Measurements from ENCODE around the gene KIF26A. TPM values are rescaled to one million over a fixed set of nuclear protein-coding genes. Genes with fewer than 3 reads are reported as not detected.

Gene KIF26A
- total RNA-seq, 3 donors from 2014 or later: 1.4 to 4.6 (median 2.2) TPM

DNA sequence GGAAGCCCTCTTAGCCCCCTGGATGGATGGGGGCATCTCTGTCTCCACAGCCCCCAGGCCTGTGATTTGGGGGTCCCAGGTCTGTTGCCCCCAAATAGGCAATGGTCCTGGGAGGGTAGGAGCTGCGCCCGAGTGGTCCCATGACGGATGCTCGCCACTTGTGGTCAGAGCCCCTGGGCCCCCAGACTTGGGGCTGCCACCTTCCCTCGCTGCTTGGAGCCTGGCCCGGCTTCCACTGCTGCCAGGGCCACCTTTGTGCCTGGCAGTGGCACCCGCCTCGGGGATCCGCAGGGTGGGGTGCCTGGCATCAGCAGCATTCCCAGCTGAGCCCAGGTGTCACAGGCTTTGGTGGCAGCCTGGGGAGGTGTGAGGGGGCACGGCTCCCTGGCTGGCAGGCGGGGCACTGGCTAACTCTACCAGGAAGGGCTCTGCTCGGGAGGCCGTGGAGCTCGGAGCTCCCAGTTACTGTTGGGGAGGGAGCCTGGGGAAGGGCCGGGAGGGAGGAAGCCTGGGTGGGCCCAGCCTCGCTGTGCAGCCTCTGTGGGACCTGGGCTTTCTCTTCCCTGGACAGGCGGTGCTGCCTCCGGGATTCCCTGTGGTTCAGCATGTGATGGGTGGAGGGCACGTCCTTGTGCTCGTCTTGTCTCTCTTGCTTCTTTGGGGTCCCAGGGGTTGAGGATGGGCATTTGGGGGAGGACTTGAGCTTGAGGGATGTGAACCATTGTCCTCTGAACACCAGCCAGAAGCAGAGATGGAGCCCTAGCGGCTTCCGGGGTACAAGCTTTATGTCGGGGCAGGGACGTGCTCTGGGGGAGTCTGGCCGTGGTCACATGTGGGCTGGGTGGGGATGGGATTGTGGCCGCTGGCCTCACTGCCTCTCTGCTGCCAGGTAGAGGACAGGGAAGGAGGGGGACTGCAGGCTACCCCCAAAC, 5.4 kb downstream of the KIF26A start:
- Histone ChIP-seq H3K27ac (no peak overlapping the region), H3K9me3 (no peaks in the 10 kb centered on the region), H3K4me3 (no peak overlapping the region), H3K36me3 (no peaks in the 10 kb centered on the region), H3K27me3 (peaks cover 0 to 21% of the 10 kb centered on the region in 2 donors), H3K4me1 (peaks cover 0 to 2% of the 10 kb centered on the region in 2 donors)
- intact Hi-C loops (cut with DNase I; ENCODE audit: low total_unique reads): no loop called here
- no peak for DNase-seq (ENCODE audit: low spot score in 2 of 2)
- TF ChIP-seq, protein P1, sequence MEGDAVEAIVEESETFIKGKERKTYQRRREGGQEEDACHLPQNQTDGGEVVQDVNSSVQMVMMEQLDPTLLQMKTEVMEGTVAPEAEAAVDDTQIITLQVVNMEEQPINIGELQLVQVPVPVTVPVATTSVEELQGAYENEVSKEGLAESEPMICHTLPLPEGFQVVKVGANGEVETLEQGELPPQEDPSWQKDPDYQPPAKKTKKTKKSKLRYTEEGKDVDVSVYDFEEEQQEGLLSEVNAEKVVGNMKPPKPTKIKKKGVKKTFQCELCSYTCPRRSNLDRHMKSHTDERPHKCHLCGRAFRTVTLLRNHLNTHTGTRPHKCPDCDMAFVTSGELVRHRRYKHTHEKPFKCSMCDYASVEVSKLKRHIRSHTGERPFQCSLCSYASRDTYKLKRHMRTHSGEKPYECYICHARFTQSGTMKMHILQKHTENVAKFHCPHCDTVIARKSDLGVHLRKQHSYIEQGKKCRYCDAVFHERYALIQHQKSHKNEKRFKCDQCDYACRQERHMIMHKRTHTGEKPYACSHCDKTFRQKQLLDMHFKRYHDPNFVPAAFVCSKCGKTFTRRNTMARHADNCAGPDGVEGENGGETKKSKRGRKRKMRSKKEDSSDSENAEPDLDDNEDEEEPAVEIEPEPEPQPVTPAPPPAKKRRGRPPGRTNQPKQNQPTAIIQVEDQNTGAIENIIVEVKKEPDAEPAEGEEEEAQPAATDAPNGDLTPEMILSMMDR (IDR thresholded peaks at IDR 0.05): no peak
- TF ChIP-seq POLR2A (IDR thresholded peaks at IDR 0.05) (no peak), POLR2AphosphoS5 (IDR thresholded peaks at IDR 0.05) (no peak)

- Histone ChIP-seq H3K36me3 (no peaks in the 10 kb centered on the region), H3K4me3 (no peak overlapping the region)
Observed at GRCh38 chr14:104144453-104144790, 6.0 kb downstream of the KIF26A start.

GRCh38 chr14:104144911-104145825, 6.8 kb downstream of the KIF26A start:
- Histone ChIP-seq H3K9me3 (no peaks in the 10 kb centered on the region), H3K4me3 (no peak overlapping the region), H3K4me1 (peaks cover 0 to 4% of the 10 kb centered on the region in 2 donors), H3K27ac (no peak overlapping the region), H3K27me3 (peaks cover 0 to 10% of the 10 kb centered on the region in 2 donors), H3K36me3 (no peaks in the 10 kb centered on the region)
- DNase-seq (ENCODE audit: low spot score in 2 of 2): no peak
- TF ChIP-seq POLR2AphosphoS5 (IDR thresholded peaks at IDR 0.05): no peak
- TF ChIP-seq, protein P1 (IDR thresholded peaks at IDR 0.05): no peak
- no peak for TF ChIP-seq POLR2A (IDR thresholded peaks at IDR 0.05)
- intact Hi-C loops (cut with DNase I; ENCODE audit: low total_unique reads): no loop called here

More at GRCh38 chr14:104144453-104144790, 6.0 kb downstream of the KIF26A start:
- Histone ChIP-seq H3K4me1 (peaks cover 0 to 4% of the 10 kb centered on the region in 2 donors), H3K27ac (no peak overlapping the region), H3K27me3 (peaks cover 0 to 17% of the 10 kb centered on the region in 2 donors), H3K9me3 (no peaks in the 10 kb centered on the region)
- intact Hi-C loops (cut with DNase I; ENCODE audit: low total_unique reads): no loop called here
- TF ChIP-seq, protein P1 (IDR thresholded peaks at IDR 0.05): no peak
- TF ChIP-seq POLR2A (IDR thresholded peaks at IDR 0.05): no peak
- no peak for TF ChIP-seq POLR2AphosphoS5 (IDR thresholded peaks at IDR 0.05)
- no peak for DNase-seq (ENCODE audit: low spot score in 2 of 2)

GRCh38 chr14:104145826-104146601, 7.6 kb downstream of the KIF26A start:
- TF ChIP-seq, protein P1 (IDR thresholded peaks at IDR 0.05): no peak
- no peak for TF ChIP-seq POLR2A (IDR thresholded peaks at IDR 0.05)
- no peak for TF ChIP-seq POLR2AphosphoS5 (IDR thresholded peaks at IDR 0.05)
- intact Hi-C loops (cut with DNase I; ENCODE audit: low total_unique reads): no loop called here
- Histone ChIP-seq H3K4me1 (peaks cover 0 to 4% of the 10 kb centered on the region in 2 donors), H3K4me3 (no peak overlapping the region), H3K27me3 (peaks cover 0 to 9% of the 10 kb centered on the region in 2 donors), H3K27ac (no peak overlapping the region), H3K9me3 (no peaks in the 10 kb centered on the region), H3K36me3 (no peaks in the 10 kb centered on the region)
- DNase-seq (ENCODE audit: low spot score in 2 of 2): no peak

Measured in breast epithelium (tissue), 4 donors.